ENCODE data around the gene RTL9. TPM values are rescaled to one million over a fixed set of nuclear protein-coding genes. Genes with fewer than 3 reads are reported as not detected.
"Not testable (repeated sequence)": the region's sequence is repeated elsewhere in the genome, so short reads cannot be mapped to it uniquely, and the experiment has no call there.

Gene RTL9
- total RNA-seq, 4 donors from 2014 or later, result 0.30 TPM; not detected in 3

DNA sequence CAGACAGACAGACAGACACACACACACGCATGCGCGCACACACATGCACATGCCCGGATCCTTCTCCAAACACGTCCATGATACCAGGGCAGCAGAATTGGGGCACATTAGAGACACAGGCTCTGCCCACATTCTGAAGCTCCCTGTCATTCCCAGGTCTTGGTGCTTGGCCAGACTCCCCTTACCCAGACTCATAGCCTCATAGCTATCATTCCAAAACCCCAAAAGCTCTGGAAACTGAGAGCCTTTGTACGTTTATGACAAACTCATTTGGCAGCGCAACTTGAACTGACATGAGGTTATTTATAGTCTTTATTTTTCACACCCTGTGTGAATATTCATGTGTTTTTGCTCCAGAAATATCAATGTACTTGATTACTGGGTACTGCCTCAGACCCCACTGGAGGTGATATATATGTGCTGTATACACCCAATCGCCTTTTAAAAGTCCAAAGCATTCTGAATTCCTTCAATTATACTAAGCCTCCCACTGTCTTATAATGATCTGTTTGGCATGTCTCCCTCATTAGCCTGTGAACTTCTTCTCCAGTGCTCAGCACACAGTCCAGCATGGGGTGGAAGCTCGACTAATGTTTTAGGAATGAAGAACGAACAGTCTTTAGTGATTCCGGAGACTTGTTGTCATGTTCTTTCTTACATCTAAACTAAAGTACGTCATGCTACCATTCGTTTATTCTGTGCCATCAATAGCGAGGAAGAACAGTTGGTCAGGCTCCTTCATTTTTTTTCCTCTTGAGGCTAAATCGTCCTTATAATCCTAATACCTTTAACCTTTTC is 45.0 kb downstream of the RTL9 start:
- intact Hi-C loops (cut with DNase I; ENCODE audit: low total_unique reads), result no loop called here
- TF ChIP-seq POLR2A (IDR thresholded peaks at IDR 0.05) (no peak), CTCF (IDR thresholded peaks at IDR 0.05) (no peak)
- H3K4me3 ChIP-seq (ENCODE audit: low read depth, poor library complexity, severe bottlenecking), result no peak overlapping the region
- WGBS, 2 donors, result 51 to 69% methylated on average over 12 to 15 of the region's 15 CpGs
- no peak for DNase-seq (ENCODE audit: low spot score in 2 of 2)

GRCh38 chrX:110404376-110404775 is 45.7 kb downstream of the RTL9 start:
- 82 to 94% methylated on average over 6 of the region's 6 CpGs for WGBS, 2 donors
- intact Hi-C loops (cut with DNase I; ENCODE audit: low total_unique reads), result no loop called here
- TF ChIP-seq CTCF (IDR thresholded peaks at IDR 0.05) (no peak), POLR2A (IDR thresholded peaks at IDR 0.05) (no peak)
- H3K4me3 ChIP-seq (ENCODE audit: low read depth, poor library complexity, severe bottlenecking), result no peak overlapping the region
- no peak for DNase-seq (ENCODE audit: low spot score in 2 of 2)

DNA sequence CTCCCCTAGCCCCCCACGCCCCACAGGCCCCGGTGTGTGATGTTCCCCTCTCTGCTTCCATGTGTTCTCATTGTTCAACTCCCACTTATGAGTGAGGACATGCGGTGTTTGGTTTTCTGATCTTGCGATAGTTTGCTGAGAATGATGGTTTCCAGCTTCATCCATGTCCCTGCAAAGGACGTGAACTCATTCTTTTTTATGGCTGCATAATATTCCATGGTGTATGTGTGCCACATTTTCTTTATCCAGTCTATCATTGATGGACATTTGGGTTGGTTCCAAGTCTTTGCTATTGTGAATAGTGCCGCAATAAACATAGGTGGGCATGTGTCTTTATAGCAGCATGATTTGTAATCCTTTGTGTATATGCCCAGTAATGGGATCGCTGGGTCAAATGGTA is 47.6 kb downstream of the RTL9 start:
- not testable (repeated sequence) for H3K4me3 ChIP-seq (ENCODE audit: low read depth, poor library complexity, severe bottlenecking); DNase-seq (ENCODE audit: low spot score in 2 of 2)
- WGBS, 2 donors, result 92 to 100% methylated on average over 7 of the region's 7 CpGs
- intact Hi-C loops (cut with DNase I; ENCODE audit: low total_unique reads), result loop anchor here (5.0 kb wide), 1 partner anchor 244 kb away; no protein-coding TSS in a partner anchor

GRCh38 chrX:110406822-110407221 is 48.2 kb downstream of the RTL9 start:
- no peak for TF ChIP-seq CTCF (IDR thresholded peaks at IDR 0.05)
- TF ChIP-seq POLR2A (IDR thresholded peaks at IDR 0.05), result no peak
- WGBS, 2 donors, result 32 to 63% methylated on average over 4 of the region's 4 CpGs
- H3K4me3 ChIP-seq (ENCODE audit: low read depth, poor library complexity, severe bottlenecking), result no peak overlapping the region
- intact Hi-C loops (cut with DNase I; ENCODE audit: low total_unique reads), result loop anchor here (5.0 kb wide), 1 partner anchor 245 kb away; no protein-coding TSS in a partner anchor
- DNase-seq (ENCODE audit: low spot score in 2 of 2), result no peak

GRCh38 chrX:110407910-110408545 is 49.4 kb downstream of the RTL9 start:
- DNase-seq (ENCODE audit: low spot score in 2 of 2), result peak in 1 of 2 donors; percentile 70
- 20 to 38% methylated on average over 5 of the region's 5 CpGs for WGBS, 2 donors
- TF ChIP-seq POLR2A (IDR thresholded peaks at IDR 0.05), result no peak
- TF ChIP-seq CTCF (IDR thresholded peaks at IDR 0.05), result peak in 1 of 3 donors; percentile 27
- intact Hi-C loops (cut with DNase I; ENCODE audit: low total_unique reads), result loop anchor here (5.0 kb wide), 1 partner anchor 246 kb away; no protein-coding TSS in a partner anchor
- no peak overlapping the region for H3K4me3 ChIP-seq (ENCODE audit: low read depth, poor library complexity, severe bottlenecking)

Other genes with a start within 250 kb of the RTL9 start
- 10 to 100 TPM in 2 of 4 donors, 1 to 10 TPM in 2; 7.1 to 15.3 (median 11.0) TPM for gene AMMECR1, start 40.8 kb upstream of the RTL9 start, total RNA-seq

Measured in lower leg skin (tissue), 4 donors.